ENCODE results near the gene TTC16. TPM values are rescaled to one million over a fixed set of nuclear protein-coding genes. Genes with fewer than 3 reads are reported as not detected.

Gene TTC16
- total RNA-seq, 1 donor from 2014 or later: 1.3 TPM

DNA sequence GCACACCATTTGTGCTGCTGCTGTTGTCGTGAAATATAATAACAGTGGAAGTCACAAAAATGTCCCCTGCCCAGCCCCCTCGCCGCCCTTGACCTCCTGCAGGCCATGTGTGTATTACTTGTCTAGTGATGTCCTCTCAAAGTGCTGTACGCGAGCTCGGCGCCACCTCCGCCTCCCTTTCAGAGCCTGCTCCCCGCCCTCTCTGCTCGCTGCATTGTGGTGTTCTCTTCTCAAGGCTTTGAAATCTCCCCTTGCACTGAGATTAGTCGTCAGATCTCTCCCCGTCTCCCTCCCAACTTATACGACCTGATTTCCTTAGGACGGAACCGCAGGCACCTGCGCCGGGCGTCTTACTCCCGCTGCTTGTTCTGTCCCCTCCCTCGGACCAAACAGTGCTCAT, 23.8 kb upstream of the TTC16 start:
- ATAC-seq (no peak), DNase-seq (no peak)
- H3K36me3 ChIP-seq: peaks cover 70% of the 10 kb centered on the region
- H3K27me3 ChIP-seq (ENCODE audit: low read depth): no peaks in the 10 kb centered on the region
- H3K9me3 ChIP-seq: no peaks in the 10 kb centered on the region
- H3K27ac ChIP-seq: no peak overlapping the region
- H3K4me3 ChIP-seq: no peak overlapping the region
- TF ChIP-seq, protein P1, sequence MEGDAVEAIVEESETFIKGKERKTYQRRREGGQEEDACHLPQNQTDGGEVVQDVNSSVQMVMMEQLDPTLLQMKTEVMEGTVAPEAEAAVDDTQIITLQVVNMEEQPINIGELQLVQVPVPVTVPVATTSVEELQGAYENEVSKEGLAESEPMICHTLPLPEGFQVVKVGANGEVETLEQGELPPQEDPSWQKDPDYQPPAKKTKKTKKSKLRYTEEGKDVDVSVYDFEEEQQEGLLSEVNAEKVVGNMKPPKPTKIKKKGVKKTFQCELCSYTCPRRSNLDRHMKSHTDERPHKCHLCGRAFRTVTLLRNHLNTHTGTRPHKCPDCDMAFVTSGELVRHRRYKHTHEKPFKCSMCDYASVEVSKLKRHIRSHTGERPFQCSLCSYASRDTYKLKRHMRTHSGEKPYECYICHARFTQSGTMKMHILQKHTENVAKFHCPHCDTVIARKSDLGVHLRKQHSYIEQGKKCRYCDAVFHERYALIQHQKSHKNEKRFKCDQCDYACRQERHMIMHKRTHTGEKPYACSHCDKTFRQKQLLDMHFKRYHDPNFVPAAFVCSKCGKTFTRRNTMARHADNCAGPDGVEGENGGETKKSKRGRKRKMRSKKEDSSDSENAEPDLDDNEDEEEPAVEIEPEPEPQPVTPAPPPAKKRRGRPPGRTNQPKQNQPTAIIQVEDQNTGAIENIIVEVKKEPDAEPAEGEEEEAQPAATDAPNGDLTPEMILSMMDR (IDR thresholded peaks at IDR 0.05): no peak
- intact Hi-C loops (cut with DNase I): no loop called here
- no peaks in the 10 kb centered on the region for H3K4me1 ChIP-seq

DNA sequence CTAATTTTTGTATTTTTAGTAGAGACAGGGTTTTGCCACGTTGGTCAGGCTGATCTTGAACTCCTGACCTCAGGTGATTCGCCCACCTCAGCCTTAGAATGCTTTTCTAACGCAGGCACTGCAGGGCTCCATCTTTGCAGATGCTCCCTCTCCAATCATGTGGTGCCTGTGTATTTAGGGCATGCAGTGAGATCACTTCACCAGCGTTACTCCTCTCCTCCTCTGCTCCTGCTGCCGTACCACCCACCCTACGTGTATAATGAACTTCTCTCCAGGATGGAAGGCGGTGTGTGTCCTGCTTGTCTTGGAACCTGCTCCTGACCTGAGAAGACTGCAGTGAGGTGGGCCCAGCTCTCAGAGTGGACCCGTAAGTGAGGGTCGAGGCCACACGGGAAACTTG, 22.7 kb upstream of the TTC16 start:
- ATAC-seq (no peak), DNase-seq (no peak)
- Histone ChIP-seq H3K9me3 (no peaks in the 10 kb centered on the region), H3K27ac (no peak overlapping the region), H3K36me3 (peaks cover 59% of the 10 kb centered on the region), H3K27me3 (ENCODE audit: low read depth) (no peaks in the 10 kb centered on the region), H3K4me1 (no peaks in the 10 kb centered on the region), H3K4me3 (no peak overlapping the region)
- TF ChIP-seq, protein P1 (IDR thresholded peaks at IDR 0.05): no peak
- intact Hi-C loops (cut with DNase I): no loop called here

DNA sequence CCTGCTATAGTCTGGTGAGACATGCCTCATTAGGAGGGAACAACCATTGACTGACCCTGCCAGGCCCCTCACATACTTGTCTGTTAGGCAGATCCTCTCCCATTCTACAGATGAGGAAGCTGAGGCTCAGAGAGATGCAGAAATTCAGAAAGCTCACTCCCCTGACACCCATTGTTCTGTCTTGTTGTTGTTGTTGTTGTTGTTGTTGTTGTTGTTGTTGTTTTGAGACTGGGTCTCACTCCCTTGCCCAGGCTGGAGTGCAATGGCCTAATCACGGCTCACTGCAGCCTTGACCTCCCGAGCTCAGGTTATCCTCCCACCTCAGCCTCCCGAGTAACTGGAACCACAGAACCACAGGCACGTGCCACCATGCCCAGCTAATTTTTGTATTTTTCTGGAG, 22.2 kb upstream of the TTC16 start:
- TF ChIP-seq, protein P1 (IDR thresholded peaks at IDR 0.05): no peak
- Histone ChIP-seq H3K27me3 (ENCODE audit: low read depth) (no peaks in the 10 kb centered on the region), H3K4me3 (no peak overlapping the region), H3K36me3 (peaks cover 53% of the 10 kb centered on the region), H3K27ac (no peak overlapping the region), H3K4me1 (no peaks in the 10 kb centered on the region), H3K9me3 (no peaks in the 10 kb centered on the region)
- intact Hi-C loops (cut with DNase I): no loop called here
- DNase-seq: no peak
- ATAC-seq: no peak

DNA sequence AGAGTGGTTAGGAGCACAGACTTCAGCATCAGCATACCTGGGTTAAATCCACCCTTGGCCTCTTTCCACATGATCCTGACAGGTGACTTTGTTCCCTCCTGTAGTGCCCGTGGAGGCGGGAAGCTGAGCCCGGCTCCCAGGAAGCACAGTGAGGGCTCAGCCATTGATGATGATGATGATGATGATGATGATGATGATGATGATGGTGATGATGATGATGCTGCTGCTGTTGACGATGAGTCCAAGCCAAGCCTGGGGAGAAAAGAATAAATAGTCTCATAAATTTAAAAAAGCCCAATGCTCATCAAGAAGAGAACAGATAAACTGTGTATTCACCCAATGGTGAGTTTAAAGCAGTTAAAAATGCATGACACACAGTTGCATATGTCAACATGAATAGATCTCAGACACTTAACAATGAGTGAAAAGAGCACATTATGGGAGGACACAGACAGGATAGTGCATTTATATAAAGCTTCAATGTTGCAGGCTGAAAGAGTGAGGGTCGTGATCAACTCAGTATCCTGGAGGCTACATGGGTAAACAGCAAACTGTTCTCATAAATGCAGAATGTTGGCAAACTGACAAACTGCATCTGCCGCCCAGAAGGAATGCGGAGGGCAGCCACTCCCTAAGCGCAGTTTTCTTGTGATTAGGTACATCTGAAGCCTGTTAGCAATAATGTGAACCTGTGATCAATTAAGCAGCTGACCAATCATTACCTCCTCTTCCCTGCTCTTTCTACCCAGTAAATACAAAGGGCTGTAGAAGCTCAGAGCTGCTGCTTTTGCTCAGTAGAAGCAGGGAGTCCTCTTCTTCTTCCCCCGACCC, 20.8 kb upstream of the TTC16 start:
- Histone ChIP-seq H3K36me3 (peaks cover 40% of the 10 kb centered on the region), H3K27me3 (ENCODE audit: low read depth) (no peaks in the 10 kb centered on the region), H3K4me3 (no peak overlapping the region), H3K27ac (no peak overlapping the region), H3K4me1 (no peaks in the 10 kb centered on the region), H3K9me3 (no peaks in the 10 kb centered on the region)
- intact Hi-C loops (cut with DNase I): no loop called here
- TF ChIP-seq, protein P1 (IDR thresholded peaks at IDR 0.05): no peak
- DNase-seq: no peak
- no peak for ATAC-seq

DNA sequence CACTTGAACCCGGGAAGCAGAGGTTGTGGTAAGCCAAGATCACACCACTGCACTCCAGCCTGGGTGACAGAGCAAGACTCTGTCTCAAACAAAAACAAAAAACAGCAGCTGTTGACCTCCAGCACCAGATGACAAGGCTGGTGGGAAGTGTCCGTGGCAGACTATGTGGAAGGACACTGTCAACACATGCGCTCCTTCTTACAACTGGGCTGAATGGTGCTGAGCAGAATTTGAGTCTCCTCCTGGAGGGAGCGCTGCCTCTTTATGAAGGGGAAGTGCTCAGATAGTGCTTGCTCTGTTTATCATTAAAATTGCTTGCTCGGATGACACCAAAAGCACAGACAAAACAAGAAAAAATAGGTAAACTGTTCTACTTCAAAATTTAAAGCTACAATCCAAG, 18.3 kb upstream of the TTC16 start:
- ATAC-seq: no peak
- no peak overlapping the region for H3K27ac ChIP-seq

More for the DNA sequence above, 18.3 kb upstream of the TTC16 start:
- Histone ChIP-seq H3K27me3 (ENCODE audit: low read depth) (no peaks in the 10 kb centered on the region), H3K4me1 (no peaks in the 10 kb centered on the region), H3K4me3 (no peak overlapping the region), H3K9me3 (no peaks in the 10 kb centered on the region), H3K36me3 (peaks cover 16% of the 10 kb centered on the region)
- intact Hi-C loops (cut with DNase I): no loop called here
- DNase-seq: no peak
- TF ChIP-seq, protein P1 (IDR thresholded peaks at IDR 0.05): no peak

Measured in lower lobe of right lung (tissue), 2 donors.